ENCODE data around the gene DYRK3. TPM values are rescaled to one million over a fixed set of nuclear protein-coding genes. Genes with fewer than 3 reads are reported as not detected.

Gene DYRK3
- total and polyA plus RNA-seq, 10 of the 15 experiments (the other 5 are each of a cell fraction or from before 2014, with no cell fraction given), result 1.6 to 12.9 (median 10.3) TPM

DNA sequence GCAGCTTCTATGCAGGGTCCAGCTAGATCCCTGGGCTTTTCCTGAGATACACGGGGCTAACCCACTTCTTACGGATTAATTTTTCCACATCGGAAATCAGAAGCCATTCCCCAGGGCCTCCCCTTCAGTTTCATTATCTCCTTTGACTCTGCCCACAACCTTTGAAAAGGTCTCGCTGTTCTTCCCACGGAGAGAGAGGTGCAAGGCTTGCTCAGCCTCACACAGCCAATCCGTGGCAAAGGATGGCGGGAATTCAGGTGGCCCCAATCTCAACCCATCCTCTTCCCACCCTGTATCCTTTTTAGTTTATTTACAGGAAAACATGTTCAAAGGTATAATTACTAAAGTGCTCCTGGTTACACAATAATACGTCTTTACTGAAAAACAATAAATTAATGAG, 48.7 kb downstream of the DYRK3 start:
- RAD21 ChIA-PET (ENCODE audit: unreplicated experiment), result interaction anchor here (0.7 to 6.8 kb wide), 6 partner anchors 11 to 74 kb away, joined by 3 to 22 read pairs (median 6); partner anchors contain the start of gene DYRK3
- in situ Hi-C loops (cut with MboI) (no loop called here), intact Hi-C loops (cut with micrococcal nuclease; ENCODE audit: unreplicated experiment) (loop anchor here (5.0 kb wide), 2 partner anchors 127 to 238 kb away; partner anchors contain the start of gene FCMR)
- H3K27me3 ChIP-seq (replicated peaks in 1 of 2; ENCODE audit: control insufficient read depth in 2 of 2, insufficient read depth in 2 of 2, low read length in 1 of 2), result no peaks in the 10 kb centered on the region
- H3K9ac ChIP-seq (ENCODE audit: control insufficient read depth, insufficient read depth, low read length), result no peak overlapping the region
- H4K20me1 ChIP-seq (ENCODE audit: control insufficient read depth, insufficient read depth), result no peaks in the 10 kb centered on the region
- no peak for TF ChIP-seq NR2C2 (IDR thresholded peaks at IDR 0.05; ENCODE audit: borderline replicate concordance, control insufficient read depth, insufficient read length, low read depth)
- 0 out of 2 replicates have a peak, but pooled peaks have one; percentile 16 for TF ChIP-seq RUNX3 (IDR thresholded peaks at IDR 0.05; ENCODE audit: low read length)
- TF ChIP-seq BRCA1 (IDR thresholded peaks at IDR 0.05; ENCODE audit: low read depth, low read length), result no peak
- peaks cover 35% of the 10 kb centered on the region for H3K79me2 ChIP-seq (ENCODE audit: control insufficient read depth, insufficient read depth, low read length)
- no peaks in the 10 kb centered on the region for H3K9me3 ChIP-seq (replicated peaks; ENCODE audit: control insufficient read depth, insufficient read depth, low read length)
- WGBS (ENCODE audit: insufficient coverage, insufficient replicate concordance, low lambda C conversion rate, missing lambda C conversion rate), result 51% methylated on average over 8 of the region's 8 CpGs
- H3K36me3 ChIP-seq (ENCODE audit: control insufficient read depth in 2 of 2, insufficient read depth in 2 of 2, low read length in 1 of 2), result no peaks in the 10 kb centered on the region
- H3K27ac ChIP-seq (ENCODE audit: control insufficient read depth, insufficient read depth), result no peak overlapping the region
- ATAC-seq (no peak), FAIRE-seq (no peak), DNase-seq (ENCODE audit: low read depth, low spot score) (no peak)
- CTCF ChIA-PET, result interaction anchor here (1.2 to 2.2 kb wide), 2 partner anchors 21 to 44 kb away, joined by 4 to 9 read pairs; no protein-coding TSS in a partner anchor
- BruUV-seq (replicated peaks), result no TSS peak
- SMC1A ChIA-PET (ENCODE audit: uncharacterized antibody, unreplicated experiment), result interaction anchor here (1.0 to 5.2 kb wide), 10 partner anchors 15 to 86 kb away, joined by 3 to 29 read pairs (median 6); partner anchors contain the start of gene IL19
- H3K4me2 ChIP-seq (ENCODE audit: control insufficient read depth, insufficient read depth), result peak overlapping the region; percentile 53; the same call in 1 of the 2 replicates
- POLR2A ChIA-PET, result interaction anchor here (18.5 kb wide), 1 partner anchor 26 kb away, joined by 334 read pairs; no protein-coding TSS in a partner anchor
- H2AFZ ChIP-seq (ENCODE audit: control insufficient read depth, low read depth, low read length), result no peak overlapping the region
- H3K4me1 ChIP-seq (ENCODE audit: control insufficient read depth, insufficient read depth, low read length), result peaks cover 46% of the 10 kb centered on the region
- peak overlapping the region; percentile 55; the same call in 1 of the 2 replicates for H3K4me3 ChIP-seq

DNA sequence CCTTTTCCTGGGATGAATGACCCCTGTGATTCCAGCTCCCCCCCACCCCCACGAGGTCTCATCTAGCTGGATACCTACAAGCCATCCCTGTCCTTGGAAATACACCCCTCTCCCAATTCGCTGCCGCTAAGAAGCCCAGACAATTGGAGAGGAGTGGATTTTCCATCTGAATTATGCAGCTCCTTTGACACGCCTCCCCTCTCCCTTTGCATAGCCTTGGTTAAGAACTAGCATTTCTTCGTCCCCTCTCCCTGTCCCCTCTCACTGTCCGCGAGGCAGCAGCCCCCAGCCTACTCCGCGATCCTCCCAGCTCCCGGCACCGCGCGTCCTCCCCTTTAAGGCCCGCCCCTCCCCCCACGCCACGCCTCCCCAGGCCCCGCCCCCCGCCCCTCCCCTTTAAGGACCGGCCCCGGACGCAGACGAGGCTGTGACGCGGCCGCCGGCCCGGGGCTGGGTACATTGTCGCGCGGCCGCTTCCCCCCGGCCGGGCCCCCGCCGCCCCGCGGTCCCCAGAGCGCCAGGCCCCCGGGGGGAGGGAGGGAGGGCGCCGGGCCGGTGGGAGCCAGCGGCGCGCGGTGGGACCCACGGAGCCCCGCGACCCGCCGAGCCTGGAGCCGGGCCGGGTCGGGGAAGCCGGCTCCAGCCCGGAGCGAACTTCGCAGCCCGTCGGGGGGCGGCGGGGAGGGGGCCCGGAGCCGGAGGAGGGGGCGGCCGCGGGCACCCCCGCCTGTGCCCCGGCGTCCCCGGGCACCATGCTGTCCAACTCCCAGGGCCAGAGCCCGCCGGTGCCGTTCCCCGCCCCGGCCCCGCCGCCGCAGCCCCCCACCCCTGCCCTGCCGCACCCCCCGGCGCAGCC, 49.4 kb downstream of the DYRK3 start, which contains the start of gene MAPKAPK2:
Gene MAPKAPK2 (plus strand): TSS at position 428 of the 856 bp plus-strand sequence. CDS start 325 bp downstream, at position 753.
- BruUV-seq (replicated peaks), result no TSS peak
- FAIRE-seq, result no peak
- Histone ChIP-seq H3K27ac (ENCODE audit: control insufficient read depth, insufficient read depth) (peak within 1 kb of the TSS; percentile 86), H3K4me1 (ENCODE audit: control insufficient read depth, insufficient read depth, low read length) (peaks cover 42% of the 10 kb centered on the region), H3K79me2 (ENCODE audit: control insufficient read depth, insufficient read depth, low read length) (peaks cover 42% of the 10 kb centered on the region), H3K36me3 (ENCODE audit: control insufficient read depth in 2 of 2, insufficient read depth in 2 of 2, low read length in 1 of 2) (no peaks in the 10 kb centered on the region; a peak in 1 of 4 replicates), H4K20me1 (ENCODE audit: control insufficient read depth, insufficient read depth) (no peaks in the 10 kb centered on the region), H3K9ac (ENCODE audit: control insufficient read depth, insufficient read depth, low read length) (peak within 1 kb of the TSS; percentile 76), H3K4me2 (ENCODE audit: control insufficient read depth, insufficient read depth) (peak within 1 kb of the TSS; percentile 56), H3K9me3 (replicated peaks; ENCODE audit: control insufficient read depth, insufficient read depth, low read length) (no peaks in the 10 kb centered on the region), H2AFZ (ENCODE audit: control insufficient read depth, low read depth, low read length) (peak within 1 kb of the TSS; percentile 13), H3K4me3 (peak within 1 kb of the TSS; percentile 91), H3K27me3 (replicated peaks in 1 of 2; ENCODE audit: control insufficient read depth in 2 of 2, insufficient read depth in 2 of 2, low read length in 1 of 2) (no peaks in the 10 kb centered on the region)
- ChIA-PET CTCF (interaction anchor here (0.8 to 2.2 kb wide), 3 partner anchors 21 to 43 kb away, joined by 3 to 9 read pairs (median 4); no protein-coding TSS in a partner anchor), POLR2A (interaction anchor here (18.5 kb wide), 1 partner anchor 25 kb away, joined by 334 read pairs; no protein-coding TSS in a partner anchor), SMC1A (ENCODE audit: uncharacterized antibody, unreplicated experiment) (interaction anchor here (1.0 to 3.3 kb wide), 6 partner anchors 20 to 41 kb away, joined by 3 to 15 read pairs (median 6); no protein-coding TSS in a partner anchor), RAD21 (ENCODE audit: unreplicated experiment) (interaction anchor here (0.7 to 6.8 kb wide), 5 partner anchors 11 to 75 kb away, joined by 3 to 22 read pairs (median 5); no protein-coding TSS in a partner anchor)
- WGBS (ENCODE audit: insufficient coverage, insufficient replicate concordance, low lambda C conversion rate, missing lambda C conversion rate), result 15% methylated on average over 7 of the region's 82 CpGs
- peak; percentile 55 for ATAC-seq
- no peak for DNase-seq (ENCODE audit: low read depth, low spot score)
- intact Hi-C loops (cut with micrococcal nuclease; ENCODE audit: unreplicated experiment), result loop anchor here (5.0 kb wide), 2 partner anchors 127 to 238 kb away; partner anchors contain the start of gene FCMR
- in situ Hi-C loops (cut with MboI), result no loop called here
- no peak; a peak in 1 of 4 replicates for TF ChIP-seq IKZF2 (IDR thresholded peaks at IDR 0.05)
- TF ChIP-seq, protein P1, sequence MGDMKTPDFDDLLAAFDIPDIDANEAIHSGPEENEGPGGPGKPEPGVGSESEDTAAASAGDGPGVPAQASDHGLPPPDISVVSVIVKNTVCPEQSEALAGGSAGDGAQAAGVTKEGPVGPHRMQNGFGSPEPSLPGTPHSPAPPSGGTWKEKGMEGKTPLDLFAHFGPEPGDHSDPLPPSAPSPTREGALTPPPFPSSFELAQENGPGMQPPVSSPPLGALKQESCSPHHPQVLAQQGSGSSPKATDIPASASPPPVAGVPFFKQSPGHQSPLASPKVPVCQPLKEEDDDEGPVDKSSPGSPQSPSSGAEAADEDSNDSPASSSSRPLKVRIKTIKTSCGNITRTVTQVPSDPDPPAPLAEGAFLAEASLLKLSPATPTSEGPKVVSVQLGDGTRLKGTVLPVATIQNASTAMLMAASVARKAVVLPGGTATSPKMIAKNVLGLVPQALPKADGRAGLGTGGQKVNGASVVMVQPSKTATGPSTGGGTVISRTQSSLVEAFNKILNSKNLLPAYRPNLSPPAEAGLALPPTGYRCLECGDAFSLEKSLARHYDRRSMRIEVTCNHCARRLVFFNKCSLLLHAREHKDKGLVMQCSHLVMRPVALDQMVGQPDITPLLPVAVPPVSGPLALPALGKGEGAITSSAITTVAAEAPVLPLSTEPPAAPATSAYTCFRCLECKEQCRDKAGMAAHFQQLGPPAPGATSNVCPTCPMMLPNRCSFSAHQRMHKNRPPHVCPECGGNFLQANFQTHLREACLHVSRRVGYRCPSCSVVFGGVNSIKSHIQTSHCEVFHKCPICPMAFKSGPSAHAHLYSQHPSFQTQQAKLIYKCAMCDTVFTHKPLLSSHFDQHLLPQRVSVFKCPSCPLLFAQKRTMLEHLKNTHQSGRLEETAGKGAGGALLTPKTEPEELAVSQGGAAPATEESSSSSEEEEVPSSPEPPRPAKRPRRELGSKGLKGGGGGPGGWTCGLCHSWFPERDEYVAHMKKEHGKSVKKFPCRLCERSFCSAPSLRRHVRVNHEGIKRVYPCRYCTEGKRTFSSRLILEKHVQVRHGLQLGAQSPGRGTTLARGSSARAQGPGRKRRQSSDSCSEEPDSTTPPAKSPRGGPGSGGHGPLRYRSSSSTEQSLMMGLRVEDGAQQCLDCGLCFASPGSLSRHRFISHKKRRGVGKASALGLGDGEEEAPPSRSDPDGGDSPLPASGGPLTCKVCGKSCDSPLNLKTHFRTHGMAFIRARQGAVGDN (IDR thresholded peaks at IDR 0.05), result no peak
- TF ChIP-seq, protein P2, sequence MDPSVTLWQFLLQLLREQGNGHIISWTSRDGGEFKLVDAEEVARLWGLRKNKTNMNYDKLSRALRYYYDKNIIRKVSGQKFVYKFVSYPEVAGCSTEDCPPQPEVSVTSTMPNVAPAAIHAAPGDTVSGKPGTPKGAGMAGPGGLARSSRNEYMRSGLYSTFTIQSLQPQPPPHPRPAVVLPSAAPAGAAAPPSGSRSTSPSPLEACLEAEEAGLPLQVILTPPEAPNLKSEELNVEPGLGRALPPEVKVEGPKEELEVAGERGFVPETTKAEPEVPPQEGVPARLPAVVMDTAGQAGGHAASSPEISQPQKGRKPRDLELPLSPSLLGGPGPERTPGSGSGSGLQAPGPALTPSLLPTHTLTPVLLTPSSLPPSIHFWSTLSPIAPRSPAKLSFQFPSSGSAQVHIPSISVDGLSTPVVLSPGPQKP (IDR thresholded peaks at IDR 0.05; ENCODE audit: low read depth, low read length), result no peak
- TF ChIP-seq BCL11A (IDR thresholded peaks at IDR 0.05; ENCODE audit: low read depth, low read length), result no peak
- peak; percentile 87 for TF ChIP-seq CREB1 (IDR thresholded peaks at IDR 0.05; ENCODE audit: low read depth)
- TF ChIP-seq NR2C1 (IDR thresholded peaks at IDR 0.05), result no peak
- TF ChIP-seq PAX8 (IDR thresholded peaks at IDR 0.05), result no peak
